GM04503 (cell line): ENCODE data around the gene RABAC1.

Experiments used
- DNase-seq: peaks from one replicate; pipeline ENCODE4 v3.0.0-alpha.2; 2012; ENCODE audit warnings: low read depth

Gene RABAC1

GRCh38 chr19:41988947-41989346, 29.8 kb upstream of the RABAC1 start:
- DNase-seq = no peak

- DNase-seq = no peak
These were observed 28.2 kb upstream of the RABAC1 start for GRCh38 chr19:41987141-41987860.

- DNase-seq = no peak
These were observed 25.8 kb upstream of the RABAC1 start for GRCh38 chr19:41984961-41985360.

GRCh38 chr19:41981724-41982123, 22.6 kb upstream of the RABAC1 start:
- no peak for DNase-seq

- no peak for DNase-seq
These were observed 19.3 kb upstream of the RABAC1 start for GRCh38 chr19:41978470-41978869.

GRCh38 chr19:41977916-41978315, 18.8 kb upstream of the RABAC1 start:
- no peak for DNase-seq

- no peak for DNase-seq
These were observed 15.5 kb upstream of the RABAC1 start for GRCh38 chr19:41974652-41975051.

GRCh38 chr19:41971363-41971762, 12.2 kb upstream of the RABAC1 start:
- DNase-seq = no peak

- no peak for DNase-seq
These were observed 10.8 kb upstream of the RABAC1 start for GRCh38 chr19:41969772-41970458.

GRCh38 chr19:41968751-41969595, 9.9 kb upstream of the RABAC1 start:
- DNase-seq = no peak

GRCh38 chr19:41967054-41967783, 8.1 kb upstream of the RABAC1 start:
- DNase-seq = no peak

- DNase-seq = no peak
These were observed 6.0 kb upstream of the RABAC1 start for GRCh38 chr19:41965106-41965505.

GRCh38 chr19:41960973-41961372, 1.9 kb upstream of the RABAC1 start:
- DNase-seq = no peak

- no peak for DNase-seq
These were observed 610 bp downstream of the RABAC1 start for GRCh38 chr19:41958367-41959055.

- DNase-seq = peak; percentile 41
These were observed 1.2 kb downstream of the RABAC1 start for GRCh38 chr19:41957838-41958366.

GRCh38 chr19:41957161-41957837, 1.8 kb downstream of the RABAC1 start:
- DNase-seq = no peak

GRCh38 chr19:41956621-41957020, 2.5 kb downstream of the RABAC1 start:
- DNase-seq = no peak

GRCh38 chr19:41955521-41955920, 3.6 kb downstream of the RABAC1 start:
- DNase-seq = no peak

GRCh38 chr19:41951686-41952172, 7.4 kb downstream of the RABAC1 start:
- no peak for DNase-seq

GRCh38 chr19:41947091-41947490, 12.0 kb downstream of the RABAC1 start:
- DNase-seq = no peak
